OCI-LY7 (cell line): ENCODE data around the gene IRS4. TPM values are rescaled to one million over a fixed set of nuclear protein-coding genes. Genes with fewer than 3 reads are reported as not detected.

Experiments
- BruUV-seq: library from RNA; stranded (reverse); fragments of 400-500 nt; replicated peaks from 2 replicates; lab custom pipeline; 2021; lab: Mats Ljungman, UMichigan
- CTCF ChIA-PET: fragments of 300-600 bp; sonication (Branson Sonifier 250); formaldehyde crosslinking; loops from one replicate; lab custom pipeline; 2022; ENCODE audit warnings: antibody characterized with exemption; ENCODE audit not compliant: unreplicated experiment; lab: Charles Lee
- POLR2A ChIA-PET: fragments of 300-600 bp; sonication (Branson Sonifier 250); formaldehyde crosslinking; loops from one replicate; lab custom pipeline; 2022; ENCODE audit warnings: antibody characterized with exemption; lab: Charles Lee
- DNase-seq: peaks from one replicate; pipeline ENCODE4 v3.0.0-alpha.2; 2015; ENCODE audit warnings: low spot score
- H2AFZ ChIP-seq: fragments of 200-600 bp; sonication (generic), shearing (Covaris generic); 2 replicates; pipeline ENCODE4 v1.6.1; 2014; ENCODE audit warnings: mild to moderate bottlenecking, antibody characterized with exemption, low read length, moderate library complexity
- H3K27ac ChIP-seq: fragments of 200-600 bp; sonication (generic); 2 replicates; pipeline ENCODE4 v1.5.1; 2014; ENCODE audit warnings: mixed run types, low read depth, mild to moderate bottlenecking, moderate library complexity, low read length, inconsistent platforms; ENCODE audit not compliant: poor library complexity, severe bottlenecking
- H3K36me3 ChIP-seq: fragments of 200-600 bp; sonication (generic); 2 replicates; pipeline ENCODE4 v1.6.1; 2014; ENCODE audit warnings: mild to moderate bottlenecking, antibody characterized with exemption, low read length, moderate library complexity, mixed read lengths; ENCODE audit not compliant: insufficient read depth
- H3K4me1 ChIP-seq: fragments of 200-600 bp; sonication (generic); 2 replicates; pipeline ENCODE4 v1.5.1; 2014; ENCODE audit warnings: mild to moderate bottlenecking, low read length; ENCODE audit not compliant: insufficient read depth, poor library complexity, severe bottlenecking
- H3K4me2 ChIP-seq: fragments of 200-600 bp; sonication (generic); 2 replicates; pipeline ENCODE4 v1.6.1; 2014; ENCODE audit warnings: mild to moderate bottlenecking, low read length
- H3K4me3 ChIP-seq: fragments of 200-600 bp; sonication (generic); 2 replicates; pipeline ENCODE4 v1.5.1; 2014; ENCODE audit warnings: mild to moderate bottlenecking, low read depth, low read length; ENCODE audit not compliant: poor library complexity, severe bottlenecking
- H3K79me2 ChIP-seq: fragments of 200-600 bp; sonication (generic); 2 replicates; pipeline ENCODE4 v1.6.1; 2016; ENCODE audit warnings: low read depth, mild to moderate bottlenecking, low read length, moderate library complexity, mixed read lengths; ENCODE audit not compliant: insufficient read depth
- H3K9me2 ChIP-seq: fragments of 200-600 bp; sonication (generic); 2 replicates; pipeline ENCODE4 v1.6.1; 2016; ENCODE audit warnings: mild to moderate bottlenecking, low read length, mixed read lengths; ENCODE audit not compliant: insufficient read depth
- H3K9me3 ChIP-seq: fragments of 200-600 bp; sonication (generic); 2 replicates; pipeline ENCODE4 v1.6.1; 2014; ENCODE audit warnings: mild to moderate bottlenecking, mixed run types, low read length, mixed read lengths
- H4K20me1 ChIP-seq: fragments of 200-600 bp; sonication (generic); 2 replicates; pipeline ENCODE4 v1.6.1; 2014; ENCODE audit warnings: mild to moderate bottlenecking, antibody characterized with exemption, low read length, moderate library complexity, mixed read lengths; ENCODE audit not compliant: insufficient read depth
- CTCF ChIP-seq: fragments of 200-600 bp; sonication (generic); conservative IDR thresholded peaks from 2 replicates; pipeline ENCODE4 v1.5.1; 2014; ENCODE audit warnings: mild to moderate bottlenecking, antibody characterized with exemption, low read length, moderate library complexity, mixed read lengths
- EZH2phosphoT487 ChIP-seq: fragments of 200-600 bp; sonication (generic); IDR thresholded peaks from 2 replicates; pipeline ENCODE4 v1.6.1; 2018; ENCODE audit warnings: low read depth, borderline replicate concordance, mild to moderate bottlenecking, mixed run types, antibody characterized with exemption, low read length, moderate library complexity, mixed read lengths
- intact Hi-C: fragments of 100-400 bp; cut with micrococcal nuclease; formaldehyde crosslinking; loops from one replicate; pipeline ENCODE4 v1.10.0; 2022; ENCODE audit not compliant: unreplicated experiment
- total RNA-seq, 2 experiments: library from RNA; depleted of rRNA in 1 of 2; stranded (reverse); fragments of >200 nt in 1 of 2; shearing (Covaris generic) in 1 of 2; gene quantifications; 2 replicates each; pipeline ENCODE4 v1.2.3, GENCODE V29; 2014 to 2022

IRS4 gene
- total RNA-seq, 2 experiments from 2014 or later: not detected

DNA sequence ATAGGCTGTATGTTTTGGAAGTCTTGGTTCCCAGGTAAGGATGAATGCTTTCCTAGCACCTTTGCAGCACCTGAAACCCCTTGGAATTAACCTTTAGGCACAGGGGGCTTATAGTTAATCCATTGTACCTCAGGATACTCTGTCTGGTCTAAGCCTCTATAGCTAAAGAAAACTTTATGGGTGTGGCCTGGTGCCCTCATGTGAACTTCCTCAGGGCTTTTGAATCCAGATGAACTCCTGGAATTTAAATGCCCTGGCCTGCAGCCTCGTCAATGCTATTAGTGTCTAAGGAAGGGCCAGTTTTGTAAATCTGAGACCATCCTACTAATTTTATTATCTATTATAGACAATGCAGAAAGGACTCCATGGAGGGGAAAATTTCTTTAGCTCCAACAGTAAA lies 33.8 kb downstream of the IRS4 start:
- no peaks in the 10 kb centered on the region for H3K4me1 ChIP-seq
- intact Hi-C loops: no loop called here
- H4K20me1 ChIP-seq: no peaks in the 10 kb centered on the region
- ChIA-PET CTCF (no interaction called here), POLR2A (no interaction called here)
- TF ChIP-seq CTCF: no peak
- TF ChIP-seq EZH2phosphoT487: no peak
- H3K36me3 ChIP-seq: no peaks in the 10 kb centered on the region
- no TSS peak for BruUV-seq
- H3K27ac ChIP-seq: no peak overlapping the region
- H3K79me2 ChIP-seq: no peaks in the 10 kb centered on the region
- no peak overlapping the region for H2AFZ ChIP-seq
- no peaks in the 10 kb centered on the region for H3K9me2 ChIP-seq
- no peaks in the 10 kb centered on the region for H3K9me3 ChIP-seq
- no peak overlapping the region for H3K4me2 ChIP-seq
- H3K4me3 ChIP-seq: no peak overlapping the region
- DNase-seq: no peak

DNA sequence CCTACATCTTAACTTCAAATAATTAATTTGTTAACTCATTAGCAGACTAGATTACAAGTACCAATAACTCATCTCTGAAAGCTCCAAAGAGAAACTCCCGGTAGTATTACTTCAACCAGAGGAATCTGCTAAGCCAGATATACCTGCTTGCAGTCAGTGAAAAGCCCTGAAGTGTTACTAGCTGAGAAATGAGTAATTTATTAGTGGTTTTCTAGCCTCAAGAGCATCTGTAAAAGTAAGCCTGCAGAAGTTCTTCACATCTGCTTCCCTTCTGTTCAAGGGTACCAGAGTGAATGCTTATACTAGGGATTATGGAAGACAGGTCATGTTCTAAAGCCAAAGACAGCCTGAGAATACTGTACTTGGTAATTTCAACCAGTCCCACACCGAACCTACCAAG lies 34.7 kb downstream of the IRS4 start:
- Histone ChIP-seq H3K4me2 (no peak overlapping the region), H3K4me3 (no peak overlapping the region), H3K9me3 (no peaks in the 10 kb centered on the region), H3K79me2 (no peaks in the 10 kb centered on the region), H3K36me3 (no peaks in the 10 kb centered on the region), H3K4me1 (no peaks in the 10 kb centered on the region), H3K9me2 (no peaks in the 10 kb centered on the region), H3K27ac (no peak overlapping the region), H4K20me1 (no peaks in the 10 kb centered on the region), H2AFZ (no peak overlapping the region)
- no peak for DNase-seq
- TF ChIP-seq CTCF: no peak
- TF ChIP-seq EZH2phosphoT487: no peak
- BruUV-seq: no TSS peak
- POLR2A ChIA-PET: interaction anchor here (0.7 kb wide), 1 partner anchor 725 kb away, joined by 3 read pairs; no protein-coding TSS in a partner anchor
- CTCF ChIA-PET: no interaction called here
- intact Hi-C loops: no loop called here

DNA sequence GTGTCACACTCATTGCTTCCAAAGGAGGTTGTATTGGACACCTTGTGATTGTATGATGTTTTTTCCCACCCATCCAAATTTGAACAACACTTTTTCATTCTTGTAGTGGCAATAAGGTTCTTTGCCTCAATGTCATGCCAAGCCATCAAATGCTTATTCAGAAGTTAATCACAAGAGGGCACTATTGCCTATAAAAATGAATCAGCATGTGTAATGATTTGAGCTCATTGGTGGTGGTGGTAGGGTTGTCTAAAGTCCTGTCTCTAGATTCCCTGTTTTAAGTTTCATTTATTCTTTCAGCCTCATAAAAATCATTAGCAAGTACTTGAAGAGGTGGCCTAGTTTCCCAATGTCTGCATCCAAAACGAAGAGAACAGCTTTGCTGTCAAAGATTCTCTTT lies 37.0 kb downstream of the IRS4 start:
- ChIA-PET POLR2A (interaction anchor here (0.7 kb wide), 1 partner anchor 32 kb away, joined by 4 read pairs; no protein-coding TSS in a partner anchor), CTCF (no interaction called here)
- intact Hi-C loops: no loop called here

More for the DNA sequence above, 37.0 kb downstream of the IRS4 start:
- TF ChIP-seq EZH2phosphoT487 (no peak), CTCF (peak; percentile 60)
- Histone ChIP-seq H3K4me1 (no peaks in the 10 kb centered on the region), H2AFZ (no peak overlapping the region), H3K4me2 (no peak overlapping the region), H3K4me3 (no peak overlapping the region), H4K20me1 (no peaks in the 10 kb centered on the region), H3K9me2 (no peaks in the 10 kb centered on the region), H3K79me2 (no peaks in the 10 kb centered on the region), H3K27ac (no peak overlapping the region), H3K36me3 (no peaks in the 10 kb centered on the region), H3K9me3 (no peaks in the 10 kb centered on the region)
- BruUV-seq: no TSS peak
- peak; percentile 7 for DNase-seq
